GM21381 (cell line): ENCODE measurements around the gene SPDYC.

Source experiments
- ATAC-seq: cut with Tn5 transposase; IDR thresholded peaks from one replicate; pipeline ENCODE4 v1.9.1; 2021; ENCODE audit warnings: mild to moderate bottlenecking, moderate library complexity; ENCODE audit not compliant: unreplicated experiment

Gene SPDYC

DNA sequence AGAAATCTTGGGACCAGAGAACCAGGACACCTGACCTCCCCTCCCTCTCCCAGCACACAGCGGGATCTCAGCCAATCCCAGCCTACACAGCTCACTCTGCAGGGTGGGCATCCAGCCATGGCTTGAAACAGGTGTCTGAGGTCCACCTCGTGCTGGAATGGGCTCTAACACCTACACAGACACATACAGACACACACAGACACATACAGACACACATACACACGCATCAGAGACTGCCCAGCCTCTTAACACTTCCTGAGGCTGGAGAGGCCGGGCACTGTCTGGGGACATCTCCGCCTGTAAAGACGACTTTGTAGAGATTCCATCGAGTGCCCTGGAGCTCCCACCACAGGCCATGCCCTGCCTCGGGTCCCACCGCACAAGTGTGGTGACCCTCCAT lies 48.4 kb downstream of the SPDYC start:
- no peak for ATAC-seq

DNA sequence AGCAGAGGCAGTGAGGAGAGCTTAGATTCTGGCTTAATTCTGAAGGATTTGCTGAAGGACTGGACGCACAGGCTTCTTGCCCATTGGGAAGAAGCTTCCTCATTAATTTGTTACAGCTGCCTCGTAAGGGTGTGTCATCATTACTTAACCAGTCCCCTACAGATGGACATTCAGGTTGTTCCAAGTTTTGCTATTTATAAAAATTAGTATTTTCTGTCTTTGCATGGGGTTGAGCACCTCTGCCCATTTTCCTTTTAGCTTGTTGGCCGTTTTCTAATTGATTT lies 49.8 kb downstream of the SPDYC start:
- no peak for ATAC-seq

DNA sequence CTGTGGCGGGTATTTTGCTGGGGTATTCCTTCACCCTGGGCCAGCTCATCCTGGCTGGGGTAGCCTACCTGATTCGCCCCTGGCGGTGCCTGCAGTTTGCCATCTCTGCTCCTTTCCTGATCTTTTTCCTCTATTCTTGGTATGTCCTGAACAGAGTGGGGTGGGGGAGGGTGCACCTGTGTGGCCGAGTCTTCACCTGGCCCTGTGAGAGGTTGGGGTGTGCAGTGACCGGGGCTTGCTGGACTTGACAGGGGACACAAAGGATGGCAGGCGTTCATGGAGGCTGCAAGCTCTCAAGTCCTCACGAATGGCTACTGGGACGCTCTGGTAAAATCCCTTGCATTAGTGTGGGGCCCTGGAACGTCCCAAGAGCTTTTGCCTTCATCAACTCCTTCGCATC lies 51.0 kb downstream of the SPDYC start:
- no peak for ATAC-seq
